ENCODE data around the gene RNF130.
"Not testable (repeated sequence)": the region's sequence is repeated elsewhere in the genome, so short reads cannot be mapped to it uniquely, and the experiment has no call there.

RNF130 gene

DNA sequence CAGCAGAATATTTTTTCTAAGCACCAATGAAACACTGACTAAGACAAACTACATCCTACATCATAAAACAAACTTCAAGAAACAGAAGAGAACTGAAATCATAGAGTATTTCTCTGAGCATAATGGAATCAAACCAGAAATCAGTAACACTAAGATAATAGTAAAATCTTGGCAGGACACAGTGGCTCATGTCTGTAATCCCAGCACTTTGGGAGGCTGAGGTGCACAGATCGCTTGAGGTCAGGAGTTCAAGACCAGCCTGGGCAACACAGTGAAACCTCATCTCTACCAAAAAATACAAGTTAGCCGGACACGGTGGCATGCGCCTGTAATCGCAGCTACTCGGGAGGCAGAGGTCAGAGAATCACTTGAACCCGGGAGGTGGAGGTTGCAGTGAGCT lies 63.1 kb downstream of the RNF130 start:
- H3K9me3 Mint-ChIP-seq (ENCODE audit: low read depth), result no peaks in the 10 kb centered on the region
- H3K27me3 Mint-ChIP-seq, result no peaks in the 10 kb centered on the region
- H3K36me3 Mint-ChIP-seq, result peaks cover 17% of the 10 kb centered on the region
- no peak overlapping the region for H3K27ac Mint-ChIP-seq
- H3K4me1 Mint-ChIP-seq (ENCODE audit: low read depth), result peaks cover 22% of the 10 kb centered on the region
- no peak overlapping the region for H3K4me3 Mint-ChIP-seq

DNA sequence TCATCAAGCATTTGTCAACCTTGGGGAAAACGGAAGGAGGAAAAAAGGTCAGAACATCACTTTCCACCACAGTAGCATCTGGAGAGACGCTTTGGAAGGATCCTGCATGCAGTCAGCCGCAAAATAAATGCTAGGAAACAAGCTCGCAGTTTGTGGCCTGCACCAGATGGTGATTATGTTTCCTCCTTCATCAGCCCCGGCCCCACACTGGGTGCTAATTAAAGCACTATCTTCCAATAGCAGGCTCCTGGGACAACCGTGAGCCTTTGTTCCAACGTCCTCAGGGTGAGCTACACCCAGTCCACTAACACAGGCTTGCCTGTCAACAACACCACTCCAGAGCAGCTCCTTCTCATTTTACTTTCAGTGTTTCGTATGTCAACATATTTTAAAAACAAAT lies 64.0 kb downstream of the RNF130 start:
- Mint-ChIP-seq H3K27me3 (no peaks in the 10 kb centered on the region), H3K36me3 (peaks cover 12% of the 10 kb centered on the region), H3K4me3 (no peak overlapping the region), H3K27ac (no peak overlapping the region), H3K4me1 (ENCODE audit: low read depth) (peaks cover 22% of the 10 kb centered on the region), H3K9me3 (ENCODE audit: low read depth) (no peaks in the 10 kb centered on the region)

GRCh38 chr5:180006141-180006540 lies 65.4 kb downstream of the RNF130 start:
- Mint-ChIP-seq H3K4me1 (ENCODE audit: low read depth) (peaks cover 22% of the 10 kb centered on the region), H3K4me3 (no peak overlapping the region), H3K9me3 (ENCODE audit: low read depth) (no peaks in the 10 kb centered on the region), H3K36me3 (peaks cover 14% of the 10 kb centered on the region), H3K27me3 (no peaks in the 10 kb centered on the region), H3K27ac (no peak overlapping the region)

DNA sequence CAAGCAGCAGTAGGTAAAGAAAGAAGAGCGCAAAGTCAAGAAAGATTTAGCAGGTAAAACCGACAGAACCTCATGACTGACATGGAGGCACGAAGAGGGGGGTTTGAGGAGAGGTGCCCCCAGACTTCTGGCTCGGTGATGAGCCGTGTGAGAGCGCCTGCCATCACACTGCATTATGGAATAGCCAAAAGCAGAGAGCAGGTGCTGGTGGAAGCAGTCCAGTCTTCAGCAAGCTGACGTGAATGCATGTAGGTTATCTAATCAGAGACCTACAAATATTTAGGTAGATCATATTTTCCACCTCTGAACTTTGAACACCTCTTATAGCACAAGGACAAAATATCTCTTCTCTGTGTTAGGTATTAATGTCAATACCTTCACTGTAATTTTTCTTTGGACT lies 68.4 kb downstream of the RNF130 start:
- no peak overlapping the region for H3K27ac Mint-ChIP-seq
- H3K4me3 Mint-ChIP-seq, result no peak overlapping the region
- H3K27me3 Mint-ChIP-seq, result no peaks in the 10 kb centered on the region
- no peaks in the 10 kb centered on the region for H3K9me3 Mint-ChIP-seq (ENCODE audit: low read depth)
- peaks cover 18% of the 10 kb centered on the region for H3K4me1 Mint-ChIP-seq (ENCODE audit: low read depth)
- peaks cover 11% of the 10 kb centered on the region for H3K36me3 Mint-ChIP-seq

GRCh38 chr5:180001742-180002141 lies 69.8 kb downstream of the RNF130 start:
- H3K4me1 Mint-ChIP-seq (ENCODE audit: low read depth), result peaks cover 7% of the 10 kb centered on the region
- H3K27ac Mint-ChIP-seq, result no peak overlapping the region
- H3K36me3 Mint-ChIP-seq, result peaks cover 13% of the 10 kb centered on the region
- no peak overlapping the region for H3K4me3 Mint-ChIP-seq
- peaks cover 1% of the 10 kb centered on the region for H3K9me3 Mint-ChIP-seq (ENCODE audit: low read depth)
- H3K27me3 Mint-ChIP-seq, result no peaks in the 10 kb centered on the region

DNA sequence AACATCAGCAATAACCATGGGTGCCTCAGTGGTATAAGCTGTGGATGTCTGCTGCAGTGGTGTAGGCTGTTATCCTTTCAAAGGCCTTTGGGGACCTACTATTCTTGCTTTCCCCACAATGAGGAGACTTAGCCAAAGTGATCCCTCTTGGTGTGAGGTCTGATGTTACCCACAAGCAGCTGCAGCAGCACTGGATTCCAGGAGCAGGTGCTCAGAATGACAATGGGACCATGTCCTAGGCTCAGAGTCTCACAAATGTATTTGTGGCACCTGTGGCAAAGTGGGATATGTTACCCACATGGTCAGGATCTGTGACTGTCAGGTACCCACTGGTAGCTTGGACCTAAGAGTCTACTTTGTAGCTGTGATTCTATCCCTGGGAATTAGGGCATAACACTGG lies 70.4 kb downstream of the RNF130 start:
- Mint-ChIP-seq H3K4me1 (ENCODE audit: low read depth) (peaks cover under 1% of the 10 kb centered on the region), H3K36me3 (peaks cover 17% of the 10 kb centered on the region), H3K27me3 (no peaks in the 10 kb centered on the region), H3K4me3 (no peak overlapping the region), H3K27ac (no peak overlapping the region), H3K9me3 (ENCODE audit: low read depth) (peaks cover 4% of the 10 kb centered on the region)

GRCh38 chr5:179998485-179998884 lies 73.1 kb downstream of the RNF130 start:
- no peak overlapping the region for H3K27ac Mint-ChIP-seq
- H3K36me3 Mint-ChIP-seq, result peaks cover 17% of the 10 kb centered on the region
- H3K4me3 Mint-ChIP-seq, result no peak overlapping the region
- H3K9me3 Mint-ChIP-seq (ENCODE audit: low read depth), result peaks cover 4% of the 10 kb centered on the region
- H3K4me1 Mint-ChIP-seq (ENCODE audit: low read depth), result no peaks in the 10 kb centered on the region
- H3K27me3 Mint-ChIP-seq, result no peaks in the 10 kb centered on the region

GRCh38 chr5:179994583-179995323 lies 76.8 kb downstream of the RNF130 start:
- H3K27ac Mint-ChIP-seq, result no peak overlapping the region
- peaks cover 4% of the 10 kb centered on the region for H3K9me3 Mint-ChIP-seq (ENCODE audit: low read depth)
- H3K27me3 Mint-ChIP-seq, result no peaks in the 10 kb centered on the region
- peaks cover 12% of the 10 kb centered on the region for H3K36me3 Mint-ChIP-seq
- H3K4me3 Mint-ChIP-seq, result no peak overlapping the region
- no peaks in the 10 kb centered on the region for H3K4me1 Mint-ChIP-seq (ENCODE audit: low read depth)

DNA sequence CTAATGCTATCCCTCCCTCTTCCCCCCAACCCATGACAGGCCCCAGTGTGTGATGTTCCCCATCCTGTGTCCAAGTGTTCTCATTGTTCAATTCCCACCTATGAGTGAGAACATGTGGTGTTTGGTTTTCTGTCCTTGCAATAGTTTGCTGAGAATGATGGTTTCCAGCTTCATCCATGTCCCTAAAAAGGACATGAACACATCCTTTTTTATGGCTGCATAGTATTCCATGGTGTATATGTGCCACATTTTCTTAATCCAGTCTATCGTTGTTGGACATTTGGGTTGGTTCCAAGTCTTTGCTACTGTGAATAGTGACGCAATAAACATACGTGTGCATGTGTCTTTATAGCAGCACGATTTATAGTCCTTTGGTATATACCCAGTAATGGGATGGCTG lies 78.7 kb downstream of the RNF130 start:
- not testable (repeated sequence) for H3K4me1 Mint-ChIP-seq (ENCODE audit: low read depth); H3K27me3 Mint-ChIP-seq; H3K9me3 Mint-ChIP-seq (ENCODE audit: low read depth); H3K4me3 Mint-ChIP-seq; H3K27ac Mint-ChIP-seq; H3K36me3 Mint-ChIP-seq

GRCh38 chr5:179991106-179991505 lies 80.5 kb downstream of the RNF130 start:
- Mint-ChIP-seq H3K36me3 (peaks cover 4% of the 10 kb centered on the region), H3K27ac (no peak overlapping the region), H3K9me3 (ENCODE audit: low read depth) (no peaks in the 10 kb centered on the region), H3K27me3 (no peaks in the 10 kb centered on the region), H3K4me3 (no peak overlapping the region), H3K4me1 (ENCODE audit: low read depth) (no peaks in the 10 kb centered on the region)

DNA sequence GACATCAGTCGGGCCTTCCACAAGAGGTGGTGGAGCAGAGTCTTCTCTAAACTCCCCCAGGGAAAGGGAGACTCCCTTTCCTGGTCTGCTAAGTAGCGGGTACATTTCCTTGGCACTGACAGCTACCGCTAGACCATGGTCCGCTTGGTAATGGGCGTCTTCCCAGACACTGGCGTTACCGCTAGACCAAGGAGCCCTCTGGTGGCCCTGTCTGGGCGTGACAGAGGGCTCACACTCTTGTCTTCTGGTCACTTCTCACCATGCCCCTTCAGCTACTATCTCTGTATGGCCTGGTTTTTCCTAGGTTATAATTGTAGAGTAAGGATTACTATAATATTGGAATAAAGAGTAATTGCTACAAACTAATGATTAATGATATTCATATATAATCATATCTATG lies 81.0 kb downstream of the RNF130 start:
- H3K4me1 Mint-ChIP-seq (ENCODE audit: low read depth); H3K27me3 Mint-ChIP-seq; H3K4me3 Mint-ChIP-seq; H3K9me3 Mint-ChIP-seq (ENCODE audit: low read depth); H3K36me3 Mint-ChIP-seq; H3K27ac Mint-ChIP-seq: not testable (repeated sequence)

DNA sequence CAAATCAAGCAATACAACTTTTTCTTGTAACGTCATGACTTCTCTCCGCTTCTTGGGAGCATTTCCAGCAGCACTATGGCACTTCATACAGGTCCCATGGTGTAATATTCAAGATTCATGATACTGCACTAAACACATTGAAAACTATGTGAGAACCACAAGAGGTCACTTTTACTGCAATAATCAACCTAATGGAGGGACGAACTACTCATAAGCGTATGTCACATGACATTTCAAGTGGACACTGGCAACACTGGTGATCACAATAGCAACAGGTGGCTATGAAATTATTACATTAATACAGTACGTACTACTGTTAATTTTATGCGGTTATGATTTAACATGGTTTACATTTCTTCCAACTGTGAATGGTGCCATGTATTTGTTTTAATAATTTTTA lies 85.2 kb downstream of the RNF130 start:
- Mint-ChIP-seq H3K27me3 (no peaks in the 10 kb centered on the region), H3K4me1 (ENCODE audit: low read depth) (no peaks in the 10 kb centered on the region), H3K4me3 (no peak overlapping the region), H3K27ac (no peak overlapping the region), H3K36me3 (peaks cover 4% of the 10 kb centered on the region), H3K9me3 (ENCODE audit: low read depth) (no peaks in the 10 kb centered on the region)

DNA sequence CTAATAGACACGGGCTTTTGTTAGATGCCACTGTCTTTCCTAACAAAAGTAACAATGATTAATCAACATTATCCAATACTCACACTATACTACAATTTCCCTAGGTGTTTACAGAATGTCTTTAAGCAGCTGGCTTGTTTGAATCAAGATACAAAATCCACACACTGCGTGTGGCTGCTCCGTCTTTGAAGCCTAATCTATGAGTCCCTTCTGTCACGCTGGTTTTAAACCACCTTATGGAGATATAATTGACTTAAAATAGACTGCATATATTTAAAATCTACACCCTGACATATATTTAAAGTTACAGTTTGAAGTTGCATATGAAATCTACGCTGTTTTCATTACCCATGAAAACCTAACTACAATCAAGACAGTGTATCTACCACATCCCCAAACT lies 89.9 kb downstream of the RNF130 start:
- H3K36me3 Mint-ChIP-seq, result no peaks in the 10 kb centered on the region
- H3K4me3 Mint-ChIP-seq, result no peak overlapping the region
- no peak overlapping the region for H3K27ac Mint-ChIP-seq
- no peaks in the 10 kb centered on the region for H3K9me3 Mint-ChIP-seq (ENCODE audit: low read depth)
- H3K27me3 Mint-ChIP-seq, result no peaks in the 10 kb centered on the region
- no peaks in the 10 kb centered on the region for H3K4me1 Mint-ChIP-seq (ENCODE audit: low read depth)

DNA sequence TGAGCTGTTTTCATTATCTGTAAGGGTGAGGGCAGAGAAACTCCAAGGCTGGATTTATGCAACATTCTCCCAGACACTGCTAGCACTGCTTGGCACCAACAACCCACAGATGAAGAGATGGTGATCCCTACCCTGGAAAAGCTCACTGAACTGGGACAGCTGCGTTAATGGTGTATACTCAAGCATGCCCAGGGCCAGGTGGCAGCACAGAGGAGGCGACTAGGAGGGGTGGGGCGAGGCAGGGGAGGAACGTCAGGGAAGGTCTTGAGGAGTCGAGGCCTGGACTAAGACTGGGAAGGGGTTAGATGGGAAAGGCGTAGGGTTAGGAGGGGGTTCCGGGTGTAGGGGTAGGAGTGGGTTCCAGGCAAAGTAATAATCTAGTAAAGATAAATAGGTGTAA lies 90.8 kb downstream of the RNF130 start:
- no peak overlapping the region for H3K4me3 Mint-ChIP-seq
- H3K27me3 Mint-ChIP-seq, result no peaks in the 10 kb centered on the region

DNA sequence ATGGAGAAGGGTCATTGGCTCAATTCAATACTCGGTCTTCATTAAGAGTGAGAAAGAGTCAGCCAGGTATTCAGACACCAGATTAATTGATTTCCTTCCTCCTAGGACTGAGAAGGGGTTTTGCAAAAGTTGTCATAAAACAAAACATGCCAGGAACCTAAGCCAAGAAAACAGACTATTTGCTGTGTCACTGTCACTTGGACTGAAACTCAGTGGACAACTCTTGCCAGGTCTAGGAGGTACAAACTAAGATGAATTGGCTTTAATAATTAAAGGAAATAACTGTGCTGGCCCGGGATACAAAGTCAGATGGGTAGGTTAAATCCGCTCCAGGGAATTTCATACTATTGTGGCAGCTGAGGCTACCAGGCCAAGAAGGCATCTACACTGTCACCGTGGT lies 92.8 kb downstream of the RNF130 start:
- H3K4me1 Mint-ChIP-seq (ENCODE audit: low read depth), result no peaks in the 10 kb centered on the region
- H3K36me3 Mint-ChIP-seq, result peaks cover 4% of the 10 kb centered on the region
- H3K27ac Mint-ChIP-seq, result no peak overlapping the region
- no peak overlapping the region for H3K4me3 Mint-ChIP-seq
- H3K27me3 Mint-ChIP-seq, result no peaks in the 10 kb centered on the region
- no peaks in the 10 kb centered on the region for H3K9me3 Mint-ChIP-seq (ENCODE audit: low read depth)

More for the DNA sequence above, 90.8 kb downstream of the RNF130 start:
- Mint-ChIP-seq H3K9me3 (ENCODE audit: low read depth) (no peaks in the 10 kb centered on the region), H3K4me1 (ENCODE audit: low read depth) (no peaks in the 10 kb centered on the region), H3K27ac (no peak overlapping the region), H3K36me3 (no peaks in the 10 kb centered on the region)

GRCh38 chr5:179975713-179976134 lies 95.8 kb downstream of the RNF130 start:
- Mint-ChIP-seq H3K4me1 (ENCODE audit: low read depth) (peaks cover 5% of the 10 kb centered on the region), H3K27me3 (no peaks in the 10 kb centered on the region), H3K36me3 (peaks cover 4% of the 10 kb centered on the region)

More at GRCh38 chr5:179975713-179976134, 95.8 kb downstream of the RNF130 start:
- Mint-ChIP-seq H3K9me3 (ENCODE audit: low read depth) (no peaks in the 10 kb centered on the region), H3K27ac (no peak overlapping the region), H3K4me3 (no peak overlapping the region)
